Endothelial cell of umbilical vein (primary cell): ENCODE results near the gene SMIM31. TPM values are rescaled to one million over a fixed set of nuclear protein-coding genes. Genes with fewer than 3 reads are reported as not detected.

Experiments
- BruUV-seq: library from RNA; stranded (reverse); fragments of 400-500 nt; replicated peaks from 2 replicates; lab custom pipeline; 2021; lab: Mats Ljungman, UMichigan
- CTCF ChIA-PET: fragments of 300-600, 350-600 bp; sonication (Branson Sonifier 250); formaldehyde crosslinking; loops from one replicate; lab custom pipeline; 2021; ENCODE audit warnings: antibody characterized with exemption, inconsistent platforms; lab: Charles Lee
- POLR2A ChIA-PET: fragments of 300-600, 350-600 bp; sonication (Branson Sonifier 250); formaldehyde crosslinking; loops from one replicate; lab custom pipeline; 2021; ENCODE audit warnings: antibody characterized with exemption, inconsistent platforms; lab: Charles Lee
- DNase-seq: peaks from one replicate; pipeline ENCODE4 v3.0.0-alpha.2; 2011; ENCODE audit warnings: low read depth, low spot score
- FAIRE-seq: peaks from 2 replicates; lab custom pipeline; 2011; peaks lifted over from hg19 to GRCh38; lab: Jason Lieb, UNC
- H2AFZ ChIP-seq: 2 replicates; pipeline ENCODE4 v1.6.0; 2012; ENCODE audit warnings: low read depth, low read length, control low read depth, inconsistent platforms
- H3K27ac ChIP-seq: 2 replicates; pipeline ENCODE4 v1.5.1; 2011; ENCODE audit warnings: low read depth, mild to moderate bottlenecking, control low read depth, low read length, moderate library complexity; ENCODE audit not compliant: insufficient read depth
- H3K27me3 ChIP-seq, 2 experiments: 2 replicates each; pipeline versions ENCODE4 v1.6.0 to v1.6.1; 2011; ENCODE audit warnings: low read length in 2 of 2, mixed read lengths in 1 of 2; ENCODE audit not compliant: control insufficient read depth in 2 of 2, insufficient read depth in 2 of 2
- H3K36me3 ChIP-seq, 2 experiments: 2 replicates in 1 of 2; 3 replicates in 1 of 2; pipeline ENCODE4 v1.5.1; 2011; ENCODE audit warnings: low read length in 2 of 2, mild to moderate bottlenecking in 1 of 2, moderate library complexity in 1 of 2; ENCODE audit not compliant: control insufficient read depth in 2 of 2, insufficient read depth in 2 of 2; ENCODE audit errors: extremely low read depth in 1 of 2
- H3K4me1 ChIP-seq: 3 replicates; pipeline ENCODE4 v1.5.1; 2011; ENCODE audit warnings: mild to moderate bottlenecking, low read length; ENCODE audit not compliant: control insufficient read depth, insufficient read depth; ENCODE audit errors: extremely low read depth
- H3K4me2 ChIP-seq: 2 replicates; pipeline ENCODE4 v1.6.1; 2011; ENCODE audit warnings: low read length, control low read depth, mixed read lengths; ENCODE audit not compliant: insufficient read depth
- H3K4me3 ChIP-seq, 3 experiments: fragments of 200-600 bp in 1 of 3; sonication (generic), shearing (Covaris generic) in 1 of 3; replicated peaks in 1 of 3; 2 replicates each; pipeline ENCODE4 v1.5.1; 2011 to 2016; ENCODE audit warnings: control low read depth in 3 of 3, low read length in 3 of 3, mild to moderate bottlenecking in 2 of 3, inconsistent platforms in 1 of 3, low read depth in 1 of 3, moderate library complexity in 1 of 3; ENCODE audit not compliant: insufficient read depth in 1 of 3
- H3K79me2 ChIP-seq: 2 replicates; pipeline ENCODE4 v1.6.0; 2012; ENCODE audit warnings: low read length, inconsistent platforms; ENCODE audit not compliant: control insufficient read depth, insufficient read depth
- H3K9ac ChIP-seq: replicated peaks from 2 replicates; pipeline ENCODE3; 2011; ENCODE audit warnings: low read length, control low read depth; ENCODE audit not compliant: insufficient read depth; ENCODE audit errors: extremely low read depth
- H3K9me1 ChIP-seq: replicated peaks from 3 replicates; pipeline ENCODE4 v1.6.0; 2011; ENCODE audit warnings: mild to moderate bottlenecking, low read length; ENCODE audit not compliant: control insufficient read depth, insufficient read depth; ENCODE audit errors: extremely low read depth
- H3K9me3 ChIP-seq: replicated peaks from 2 replicates; pipeline ENCODE4 v1.5.1; 2012; ENCODE audit warnings: low read length, inconsistent platforms; ENCODE audit not compliant: control insufficient read depth, insufficient read depth
- H4K20me1 ChIP-seq: replicated peaks from 2 replicates; pipeline ENCODE3; 2011; ENCODE audit warnings: mild to moderate bottlenecking, low read length; ENCODE audit not compliant: control insufficient read depth, insufficient read depth; ENCODE audit errors: extremely low read depth
- CTCF ChIP-seq, 2 donors: IDR thresholded peaks; 1 replicate in 1 of 2; 2 replicates in 1 of 2; pipeline ENCODE4 v1.5.1; 2011; ENCODE audit warnings: low read length in 2 of 2, mild to moderate bottlenecking in 2 of 2, moderate library complexity in 2 of 2, control low read depth in 1 of 2, inconsistent platforms in 1 of 2, low read depth in 1 of 2; ENCODE audit not compliant: insufficient read depth in 1 of 2; ENCODE audit errors: extremely low read depth in 1 of 2
- FOS ChIP-seq: IDR thresholded peaks from 2 replicates; pipeline ENCODE4 v1.6.1; 2011; ENCODE audit warnings: mild to moderate bottlenecking, low read length, moderate library complexity, borderline replicate concordance; ENCODE audit not compliant: insufficient read depth
- dilution Hi-C: fragments of 300-500 bp; cut with MboI; formaldehyde crosslinking; loops from one replicate; pipeline ENCODE4 v1.15.0; 2019; ENCODE audit warnings: low sequenced_read_pairs; ENCODE audit not compliant: extremely low pct_ligation_motif_present
- intact Hi-C: fragments of 100-400 bp; cut with micrococcal nuclease; formaldehyde crosslinking; loops from one replicate; pipeline ENCODE4 v1.10.0; 2022
- polyA plus RNA-seq, 4 experiments: library from polyadenylated mRNA; depleted of rRNA in 3 of 4; stranded (reverse) in 3 of 4; unstranded in 1 of 4; fragments of >200 nt; gene quantifications; 2 replicates each; pipeline versions ENCODE4 v1.2.1 to v1.2.3, GENCODE V29; 2011 to 2012; ENCODE audit warnings: missing spikeins in 1 of 4
- total RNA-seq: library from RNA; stranded (reverse); gene quantifications from 2 replicates; pipeline ENCODE4 v1.2.3, GENCODE V29; 2021

SMIM31 gene
- total and polyA plus RNA-seq, 2 donors (not counting 3 experiments of a cell fraction or from before 2014, with no cell fraction given), result not detected

- no peak overlapping the region for H3K4me3 ChIP-seq
- BruUV-seq, result no TSS peak
- POLR2A ChIA-PET, result no interaction called here
These were observed 14.6 kb downstream of the SMIM31 start for GRCh38 chr4:164768516-164768915.

More at GRCh38 chr4:164768516-164768915, 14.6 kb downstream of the SMIM31 start:
- peak in 1 of 2 donors; percentile 7 for TF ChIP-seq CTCF (IDR thresholded peaks at IDR 0.05; ENCODE audit: extremely low read depth in 1 of 2, insufficient read depth in 1 of 2, low read depth in 1 of 2, low read length in 2 of 2)
- TF ChIP-seq FOS, result no peak
- H2AFZ ChIP-seq, result no peak overlapping the region
- H3K79me2 ChIP-seq, result no peaks in the 10 kb centered on the region
- H3K4me2 ChIP-seq, result no peak overlapping the region
- no peak overlapping the region for H3K9ac ChIP-seq
- no peaks in the 10 kb centered on the region for H3K4me1 ChIP-seq
- DNase-seq, result no peak
- no peak overlapping the region for H3K27ac ChIP-seq
- H3K9me1 ChIP-seq, result no peaks in the 10 kb centered on the region
- dilution Hi-C loops, result no loop called here
- H3K9me3 ChIP-seq, result no peaks in the 10 kb centered on the region
- H3K36me3 ChIP-seq, result no peaks in the 10 kb centered on the region
- no peaks in the 10 kb centered on the region for H4K20me1 ChIP-seq
- intact Hi-C loops, result loop anchor here (1.0 kb wide), 1 partner anchor 33 kb away; no protein-coding TSS in a partner anchor
- no peaks in the 10 kb centered on the region for H3K27me3 ChIP-seq
- CTCF ChIA-PET, result interaction anchor here (0.6 to 4.2 kb wide), 9 partner anchors 9 to 329 kb away, joined by 3 to 89 read pairs (median 3); no protein-coding TSS in a partner anchor
- FAIRE-seq, result peak; percentile 46
